Measurements from ENCODE around the gene PDE9A.

Gene PDE9A

DNA sequence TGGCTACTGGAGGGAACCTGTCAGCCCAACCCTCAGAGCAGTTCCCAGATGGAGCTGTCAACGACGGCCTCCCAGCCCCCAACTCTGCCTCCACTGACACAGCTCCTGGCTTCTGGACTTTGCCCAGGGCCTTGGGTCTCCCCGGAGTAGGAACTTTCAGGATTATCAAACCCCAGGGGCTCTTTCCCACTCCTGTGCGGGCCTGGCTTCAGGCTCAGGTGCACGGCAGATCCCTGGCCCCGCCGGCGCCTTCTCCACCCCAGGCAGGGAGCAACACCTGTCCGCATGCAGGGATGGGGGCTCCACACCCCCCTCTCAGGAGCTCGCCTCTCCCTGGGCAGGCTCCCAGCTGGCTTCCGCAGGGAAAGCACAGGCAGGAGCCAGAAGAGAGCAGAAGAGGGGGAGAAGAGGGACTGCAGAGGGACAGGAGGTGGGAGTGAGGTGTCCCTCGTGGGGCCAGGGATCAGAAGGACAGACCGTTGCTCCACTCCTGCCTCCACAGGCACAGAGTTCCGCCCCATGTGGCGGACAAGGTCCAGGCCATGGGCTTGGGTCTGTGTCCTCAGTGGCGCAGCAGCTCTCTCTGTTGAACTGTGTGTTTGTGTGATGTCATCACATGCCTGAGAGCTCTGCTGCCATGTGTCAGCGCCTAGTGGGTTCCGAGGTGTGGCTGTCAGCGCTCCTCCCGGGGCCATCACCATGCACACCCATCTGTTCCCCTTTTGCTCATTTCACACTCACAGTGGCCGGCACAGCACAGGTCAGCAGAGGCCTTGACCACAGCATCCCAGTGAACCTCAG is 107.7 kb downstream of the PDE9A start:
- no peak for DNase-seq

DNA sequence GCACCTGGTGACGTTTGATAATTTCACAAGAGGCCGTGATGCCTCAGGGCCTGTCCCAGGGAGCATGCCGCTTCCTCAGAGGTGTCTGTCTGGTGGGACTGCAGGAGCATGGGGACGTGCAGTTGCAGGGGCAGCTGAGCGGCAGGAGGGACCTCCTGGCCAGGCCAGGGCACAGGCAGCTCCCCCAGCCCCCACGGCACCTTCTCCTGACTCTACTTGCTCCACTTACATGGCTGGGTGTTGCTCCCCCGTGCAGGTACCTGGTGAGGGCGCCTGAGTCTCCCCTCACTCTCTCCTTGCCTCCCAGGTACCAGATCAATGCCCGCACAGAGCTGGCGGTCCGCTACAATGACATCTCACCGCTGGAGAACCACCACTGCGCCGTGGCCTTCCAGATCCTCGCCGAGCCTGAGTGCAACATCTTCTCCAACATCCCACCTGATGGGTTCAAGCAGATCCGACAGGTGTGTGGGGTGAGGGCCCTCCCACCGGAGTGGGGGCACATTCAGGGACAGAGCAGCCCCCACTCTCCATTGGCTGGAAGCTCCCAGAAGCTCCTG is 108.4 kb downstream of the PDE9A start:
- DNase-seq = no peak

DNA sequence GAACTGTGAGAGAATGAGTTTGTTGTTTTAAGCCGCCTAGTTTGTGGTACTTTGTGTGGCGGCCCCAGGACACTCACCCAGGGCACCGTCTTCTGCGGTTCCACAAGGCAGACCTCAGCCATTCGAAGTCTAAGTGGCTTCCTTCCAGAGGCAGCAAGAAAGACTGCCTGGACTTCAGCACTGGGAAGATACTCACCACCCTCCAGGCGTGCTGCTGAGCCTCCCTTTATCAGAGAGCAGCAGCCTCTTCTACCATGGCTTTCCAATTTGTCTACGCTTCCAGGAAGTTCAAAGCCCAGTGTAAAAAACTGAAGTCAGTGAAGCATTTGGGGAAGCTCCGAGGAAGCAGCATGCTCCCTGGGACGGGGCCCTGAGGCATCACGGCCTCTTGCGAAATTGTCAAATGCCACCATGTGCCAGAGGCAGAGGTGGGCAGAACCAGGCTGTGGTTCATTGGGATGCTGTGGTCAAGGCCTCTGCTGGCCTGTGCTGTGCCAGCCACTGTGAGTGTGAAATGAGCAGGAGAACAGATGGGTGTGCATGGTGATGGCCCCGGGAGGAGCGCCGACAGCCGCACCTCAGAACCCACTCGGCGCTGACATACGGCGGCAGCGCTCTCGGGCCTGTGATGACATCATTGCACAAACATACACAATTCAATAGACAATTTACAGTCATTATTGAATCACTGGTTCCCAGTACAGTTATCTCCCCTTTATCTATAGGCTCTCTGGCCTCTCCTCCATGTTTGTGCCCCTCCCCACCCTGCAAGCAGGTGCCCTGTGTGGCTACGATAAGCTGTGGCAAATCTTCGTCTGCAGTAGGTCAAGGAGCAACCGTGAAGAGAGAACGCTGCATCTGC is 110.4 kb downstream of the PDE9A start:
- peak; percentile 24 for DNase-seq

GRCh38 chr21:42764443-42764760 is 111.0 kb downstream of the PDE9A start:
- no peak for DNase-seq

GRCh38 chr21:42764883-42765282 is 111.5 kb downstream of the PDE9A start:
- DNase-seq = no peak

DNA sequence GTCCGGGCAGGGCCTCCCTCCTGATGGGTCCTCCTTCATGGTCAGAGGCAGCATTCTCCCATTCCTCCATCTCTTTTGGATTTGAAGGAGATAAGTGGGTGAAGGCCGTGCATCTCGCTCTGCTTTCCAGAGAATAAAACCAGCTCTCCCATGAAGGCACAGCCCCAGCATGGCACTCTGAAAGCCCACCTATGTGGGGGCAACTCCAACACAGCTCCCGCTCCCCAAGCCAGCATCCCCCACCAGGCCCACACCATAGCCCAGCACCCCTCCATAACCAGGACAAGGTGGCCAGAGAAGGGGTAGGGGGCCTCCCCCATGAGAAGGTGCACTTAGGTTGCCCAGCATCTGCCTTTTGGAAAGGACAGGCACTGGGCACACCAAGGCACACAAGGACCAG is 112.2 kb downstream of the PDE9A start:
- DNase-seq = no peak

DNA sequence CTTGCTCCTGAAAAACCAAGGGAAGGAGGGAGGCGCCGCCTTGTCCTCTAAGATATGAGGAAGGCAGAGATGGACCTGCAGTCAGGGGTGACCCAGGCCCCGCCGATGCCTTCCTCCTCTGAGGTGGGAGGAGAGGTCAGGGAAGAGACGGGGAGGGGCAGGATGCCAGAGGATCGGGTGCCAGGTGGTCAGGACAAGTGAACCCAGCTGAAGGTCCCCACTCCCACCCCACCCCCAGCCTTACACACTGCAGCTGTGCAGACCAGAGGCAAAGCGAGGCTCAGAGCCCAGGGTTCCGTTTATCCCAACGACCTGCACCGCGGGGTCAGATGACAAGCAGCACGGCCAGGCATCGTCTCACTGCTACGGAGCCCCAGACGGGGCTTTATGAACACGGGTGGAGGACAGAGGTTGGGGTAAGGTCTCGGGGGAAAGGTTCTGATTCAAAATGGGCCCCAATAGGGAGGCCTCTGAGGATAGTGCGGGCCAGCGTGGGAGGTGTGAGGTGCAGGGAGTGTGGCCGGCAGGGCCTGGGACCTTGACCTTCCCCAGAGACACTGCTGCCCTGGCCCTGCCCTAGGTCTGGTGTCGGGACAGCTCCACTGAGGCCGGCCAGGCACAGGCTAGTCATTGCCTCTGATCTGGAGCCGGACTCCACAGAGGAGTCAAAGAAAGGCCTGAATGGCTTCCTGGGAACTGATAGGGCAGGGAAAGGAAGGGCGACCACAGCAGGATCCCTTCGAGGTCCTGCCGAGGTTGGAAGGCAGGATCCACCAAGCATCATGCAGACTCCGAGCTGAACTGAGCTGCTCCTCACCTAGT is 113.5 kb downstream of the PDE9A start:
- DNase-seq = no peak

- no peak for DNase-seq
Measured at GRCh38 chr21:42767561-42767835, 114.1 kb downstream of the PDE9A start.

GRCh38 chr21:42768324-42769121 is 115.1 kb downstream of the PDE9A start:
- peak; percentile 7 for DNase-seq

- DNase-seq = no peak
Measured at GRCh38 chr21:42769183-42769819, 115.9 kb downstream of the PDE9A start.

GRCh38 chr21:42769820-42770716 is 116.6 kb downstream of the PDE9A start:
- DNase-seq = no peak

- DNase-seq = no peak
Measured at GRCh38 chr21:42770717-42771502, 117.5 kb downstream of the PDE9A start.

DNA sequence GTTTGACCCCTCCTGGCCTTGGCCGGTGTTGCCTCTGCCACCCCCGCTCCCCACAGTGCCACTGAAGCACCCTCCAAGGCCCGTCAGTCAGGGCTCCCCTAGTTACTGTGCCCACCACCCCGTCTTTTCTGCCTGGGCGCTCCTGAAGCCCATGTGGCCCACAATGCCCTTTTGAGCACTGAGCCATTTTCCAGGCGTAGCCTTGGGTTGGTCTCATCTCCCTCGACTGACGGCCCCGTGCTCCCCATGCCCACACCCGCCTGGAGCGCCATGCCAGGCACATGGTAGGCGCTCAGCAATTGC is 118.0 kb downstream of the PDE9A start:
- DNase-seq = no peak

DNA sequence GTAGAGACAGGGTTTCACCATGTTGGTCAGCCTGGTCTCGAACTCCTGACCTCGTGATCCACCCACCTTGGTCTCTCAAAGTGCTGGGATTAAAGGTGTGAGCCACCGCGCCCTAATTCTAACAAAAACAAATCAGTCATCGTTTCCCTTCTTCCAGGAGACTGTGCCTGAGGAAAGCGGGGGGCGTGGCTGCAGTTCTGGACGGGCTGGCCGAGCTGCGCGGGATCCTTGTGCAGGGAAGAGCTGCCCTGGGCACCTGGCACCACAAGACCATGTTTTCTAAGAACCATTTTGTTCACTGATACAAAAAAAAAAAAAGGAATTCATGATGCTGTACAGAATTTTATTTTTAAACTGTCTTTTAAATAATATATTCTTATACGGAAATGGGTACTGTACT is 121.7 kb downstream of the PDE9A start:
- no peak for DNase-seq

- no peak for DNase-seq
Measured at GRCh38 chr21:42775891-42776290, 122.5 kb downstream of the PDE9A start.

DNA sequence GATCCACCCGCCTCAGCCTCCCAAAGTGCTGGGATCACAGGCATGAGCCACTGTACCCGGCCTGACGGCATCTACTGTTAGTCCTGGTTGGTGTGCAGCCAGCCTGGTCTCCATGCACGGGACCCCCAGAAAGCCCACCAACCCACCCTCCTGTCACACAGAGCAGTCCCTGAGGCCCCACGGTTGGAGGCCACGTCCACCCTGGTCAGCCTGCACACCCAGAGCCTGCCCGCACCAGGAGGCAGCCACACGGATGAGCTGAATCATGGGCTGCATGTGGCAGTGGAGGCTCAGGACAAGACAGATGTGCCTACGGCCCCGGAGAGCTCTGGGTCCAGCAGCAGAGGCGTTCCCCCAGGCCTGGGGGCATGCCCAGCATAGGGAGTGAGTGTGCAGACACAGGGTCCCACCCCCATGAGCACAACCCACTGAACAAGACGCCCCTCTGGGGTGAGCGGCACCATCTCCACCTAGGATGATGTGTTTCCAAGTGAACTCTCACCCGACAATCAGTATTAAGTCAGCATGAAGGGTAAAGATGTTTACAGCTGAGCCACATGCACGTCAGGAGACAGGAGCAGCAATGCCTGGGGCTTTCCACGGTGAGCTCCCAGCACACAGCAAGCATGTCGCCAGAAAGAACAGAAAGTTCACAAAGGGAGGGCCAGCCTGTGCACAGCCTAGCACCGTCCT is 123.8 kb downstream of the PDE9A start:
- no peak for DNase-seq

GRCh38 chr21:42777757-42778344 is 124.4 kb downstream of the PDE9A start:
- no peak for DNase-seq

DNA sequence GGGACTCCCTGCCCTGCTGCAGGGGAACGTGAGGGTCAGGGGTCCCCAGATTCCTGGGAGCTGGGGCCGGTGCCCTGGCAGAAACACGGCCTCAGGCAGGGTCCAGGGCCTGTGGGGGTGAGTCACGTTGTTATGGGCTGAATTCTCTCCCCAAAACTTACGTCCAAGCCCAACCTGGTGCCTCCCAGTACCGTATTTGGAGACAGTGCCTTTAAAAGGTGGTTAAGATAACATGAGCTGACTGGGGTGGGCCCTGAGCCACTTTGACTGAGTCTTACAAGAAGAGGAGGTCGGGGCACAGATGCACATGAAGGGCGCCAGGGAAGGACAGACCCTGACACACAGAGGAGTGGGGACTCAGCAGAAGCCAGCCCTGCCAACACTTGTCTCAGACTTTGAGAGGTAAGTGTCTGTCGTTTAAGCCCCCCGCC is 126.0 kb downstream of the PDE9A start:
- DNase-seq = no peak

DNA sequence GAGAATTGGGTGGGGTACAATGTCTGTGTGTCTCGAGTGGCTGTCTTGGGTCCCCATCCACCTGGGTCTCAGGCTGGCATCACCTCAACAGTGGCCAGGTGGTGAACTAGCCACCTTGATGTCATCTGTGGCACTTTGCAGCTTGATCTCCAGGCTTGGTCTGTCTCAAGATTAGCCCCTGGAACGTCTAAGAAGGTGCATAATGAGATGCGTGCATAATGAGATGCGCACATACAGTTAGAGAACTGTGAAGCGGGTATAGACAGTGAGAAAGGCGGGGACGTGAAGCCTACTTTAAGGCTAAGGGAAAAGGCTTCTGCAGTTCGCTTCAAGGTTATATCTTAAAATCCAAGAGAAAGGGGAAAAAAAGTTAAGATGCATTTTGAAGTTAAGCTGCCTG is 127.2 kb downstream of the PDE9A start:
- DNase-seq = no peak

Data from NCI-H748 treated with DMSO at 0.1 percent for 48 hours (cell line).